HG03439 (cell line): ENCODE data around the gene PPY.
"Not testable (repeated sequence)": the region's sequence is repeated elsewhere in the genome, so short reads cannot be mapped to it uniquely, and the experiment has no call there.

Source experiments
- ATAC-seq: cut with Tn5 transposase; IDR thresholded peaks from one replicate; pipeline ENCODE4 v1.9.1; 2021; ENCODE audit warnings: mild to moderate bottlenecking, moderate library complexity; ENCODE audit not compliant: unreplicated experiment

PPY gene

DNA sequence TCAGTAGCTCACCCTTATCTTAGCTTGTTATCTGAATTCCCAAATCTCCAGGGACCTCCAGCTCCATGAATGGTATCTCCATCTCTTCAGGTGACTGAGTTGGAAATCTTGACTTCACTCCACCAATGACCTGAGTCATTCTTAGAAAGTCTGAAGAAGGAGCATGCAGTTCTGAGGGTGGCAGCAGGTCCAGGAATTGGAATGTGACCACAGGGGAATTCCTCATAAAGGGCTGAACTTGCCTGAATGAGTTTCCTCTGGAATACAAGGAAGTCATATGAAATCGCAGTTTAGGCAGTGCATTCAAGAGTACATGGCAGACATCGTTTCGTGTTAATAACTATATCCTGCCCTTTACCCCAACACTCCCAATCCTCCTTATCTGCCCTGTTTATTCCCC is 24.0 kb upstream of the PPY start:
- no peak for ATAC-seq

DNA sequence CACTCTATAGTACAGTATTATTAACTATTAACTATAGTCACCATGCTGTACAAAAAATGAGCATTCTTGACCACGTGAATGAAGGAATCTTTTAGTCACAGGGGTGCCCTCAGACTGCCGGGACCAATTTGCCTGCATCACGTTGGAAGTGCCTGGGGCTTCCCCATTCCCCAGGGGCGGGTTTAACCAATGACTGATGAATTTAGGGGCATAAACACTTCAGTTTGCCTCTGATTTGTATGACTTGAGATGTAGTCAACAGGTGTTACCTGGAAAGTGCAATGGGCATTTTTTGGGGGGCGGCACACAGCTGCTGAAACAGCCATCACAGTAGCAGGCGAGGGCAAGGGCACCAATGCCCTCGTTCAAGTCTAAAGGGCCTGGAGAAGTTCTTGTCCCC is 20.2 kb upstream of the PPY start:
- ATAC-seq = no peak

DNA sequence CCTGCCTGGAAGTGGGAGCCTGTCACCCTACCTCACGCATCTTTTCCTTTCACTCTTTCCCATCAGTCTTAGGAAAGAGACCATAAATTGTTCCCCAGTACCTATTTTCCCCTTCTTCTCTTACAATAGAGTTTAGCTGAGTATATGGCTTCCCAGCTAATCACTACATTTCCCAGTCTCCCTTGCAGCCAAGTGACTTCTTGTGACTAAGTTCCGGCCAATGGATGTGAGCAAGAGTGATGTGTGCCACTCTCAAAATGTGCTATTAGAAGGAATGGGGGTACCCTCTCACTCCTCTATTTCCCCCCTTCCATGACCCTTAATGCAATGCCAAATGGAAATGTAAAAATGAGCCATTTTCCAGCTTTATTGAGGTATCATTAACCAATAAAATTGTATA is 19.7 kb upstream of the PPY start:
- ATAC-seq = no peak

GRCh38 chr17:43961292-43961691 is 19.0 kb upstream of the PPY start:
- not testable (repeated sequence) for ATAC-seq

GRCh38 chr17:43958748-43959352 is 16.6 kb upstream of the PPY start:
- ATAC-seq = no peak

DNA sequence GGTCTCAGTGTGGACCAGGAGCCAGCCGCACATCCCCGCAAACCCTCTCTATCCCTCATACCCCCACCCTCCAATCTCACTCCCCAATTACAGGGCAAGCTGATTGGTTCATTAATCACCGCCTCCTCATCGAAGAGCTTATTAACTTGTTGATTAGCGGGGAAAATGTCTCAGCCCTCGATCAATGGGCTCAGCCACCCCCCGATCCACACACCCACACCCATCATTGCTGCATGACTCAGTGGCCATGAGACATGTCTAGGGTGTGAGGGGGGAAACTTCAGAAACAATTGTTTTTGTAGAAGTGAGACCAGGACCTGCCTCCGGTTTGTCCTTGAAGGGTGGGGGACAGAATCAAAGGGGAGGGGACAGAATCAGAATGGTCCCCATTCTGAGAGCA is 13.9 kb upstream of the PPY start:
- no peak for ATAC-seq

GRCh38 chr17:43953746-43954145 is 11.5 kb upstream of the PPY start, which contains the start of gene PYY:
Gene PYY, minus strand, starts transcription at chr17:43953940. Its CDS starts 457 bp downstream, at chr17:43953483.
- no peak for ATAC-seq

DNA sequence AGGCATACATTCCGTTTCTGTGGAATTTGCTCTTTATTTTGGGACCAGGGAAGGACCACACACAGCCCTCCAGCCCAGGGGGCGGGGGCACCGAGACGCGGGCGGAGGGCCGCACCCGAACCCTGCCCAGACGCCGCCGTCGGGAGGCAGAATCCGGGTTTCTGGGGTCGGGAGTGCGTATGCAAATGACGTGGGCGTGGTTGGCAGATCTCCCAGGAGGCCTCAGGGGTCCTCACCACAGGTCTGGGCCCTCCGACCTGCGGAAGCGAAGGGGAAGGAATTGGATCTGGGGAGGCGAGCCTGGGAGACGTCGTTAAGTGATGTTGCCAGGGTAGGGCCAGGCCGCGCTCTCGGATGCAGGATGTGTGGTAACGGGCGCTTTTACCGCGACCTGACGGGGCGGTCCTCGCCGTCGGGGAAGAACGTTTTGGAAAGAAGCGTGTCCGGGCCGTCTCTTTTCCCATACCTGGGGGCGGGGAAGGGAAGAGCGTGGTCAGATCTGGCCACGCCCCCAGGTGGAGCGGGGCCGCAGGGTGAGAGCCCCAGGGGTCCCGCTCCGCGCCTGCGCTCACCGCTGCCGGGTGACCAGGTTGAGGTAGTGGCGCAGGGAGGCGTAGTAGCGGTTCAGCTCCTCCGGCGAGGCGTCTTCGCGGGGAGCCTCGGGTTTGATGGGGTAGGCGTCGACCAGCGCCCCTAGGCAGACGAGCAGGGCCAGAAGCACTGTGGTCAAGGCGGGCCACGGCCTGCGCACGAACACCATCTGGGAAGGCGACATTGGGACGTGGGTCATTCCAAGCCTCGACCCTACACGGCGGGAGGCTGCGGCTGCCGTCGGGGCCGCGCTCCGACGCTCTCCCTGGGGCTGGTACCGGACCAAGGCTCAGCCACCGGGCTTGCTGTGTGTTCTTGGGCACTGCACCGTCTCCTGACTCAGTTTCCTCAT is 10.7 kb upstream of the PPY start:
- ATAC-seq = no peak

DNA sequence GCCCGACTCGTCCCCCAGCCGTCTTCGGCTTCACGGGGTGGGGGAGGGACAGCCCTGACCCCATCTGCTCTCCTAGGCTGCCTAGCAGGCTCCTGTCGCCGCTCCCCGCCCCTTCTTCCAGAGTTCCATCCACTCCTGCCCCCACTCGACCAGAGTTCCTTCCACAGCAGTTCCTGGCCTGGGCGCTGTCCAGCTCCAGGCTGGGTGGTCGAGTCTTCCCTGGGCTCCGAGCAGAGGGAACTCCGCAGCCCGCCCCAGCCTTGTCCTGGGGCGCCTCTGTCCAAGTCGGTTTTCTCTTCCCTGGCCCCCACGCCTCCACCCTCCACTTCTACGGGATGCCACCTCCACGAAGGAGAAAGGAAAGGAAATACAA is 10.1 kb upstream of the PPY start:
- ATAC-seq = no peak

DNA sequence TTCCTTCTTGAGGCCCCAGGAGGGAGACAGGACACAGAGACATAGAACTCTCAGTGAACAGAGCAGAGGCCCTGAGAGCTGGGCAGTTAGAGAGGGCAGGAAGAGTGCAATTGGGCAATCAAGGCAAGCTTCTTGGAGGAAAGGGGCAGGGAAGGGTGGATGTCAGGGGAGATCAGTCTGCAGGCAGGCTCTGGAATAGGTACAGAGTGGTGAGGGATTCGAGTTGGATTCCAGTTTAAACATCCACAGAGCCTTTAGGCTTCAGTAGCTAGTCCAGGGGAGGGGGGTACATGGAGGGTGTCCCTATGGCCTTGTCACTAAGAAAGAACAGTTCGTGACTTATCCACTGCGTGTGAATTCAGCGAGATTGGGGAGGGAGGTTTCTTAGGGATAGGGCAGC is 9.5 kb upstream of the PPY start:
- no peak for ATAC-seq

DNA sequence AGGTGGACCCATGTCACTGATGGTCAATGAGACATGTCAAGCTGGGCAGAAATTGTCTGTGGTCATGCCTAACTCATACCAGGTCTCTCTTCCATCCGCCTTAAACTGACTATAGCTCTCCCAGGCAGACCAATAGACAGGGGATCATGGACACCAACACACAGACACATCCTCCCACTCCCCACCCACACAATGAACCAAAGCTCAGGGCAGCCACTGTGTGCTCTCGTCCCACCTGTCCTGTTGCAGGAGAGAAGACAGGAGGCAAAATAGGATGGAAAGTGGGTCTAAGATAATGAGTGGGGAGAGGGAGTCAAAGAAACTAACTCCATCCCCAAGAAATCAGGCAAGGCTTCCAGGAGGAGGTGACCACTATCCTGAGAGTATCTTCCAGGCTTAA is 8.3 kb upstream of the PPY start:
- no peak for ATAC-seq

DNA sequence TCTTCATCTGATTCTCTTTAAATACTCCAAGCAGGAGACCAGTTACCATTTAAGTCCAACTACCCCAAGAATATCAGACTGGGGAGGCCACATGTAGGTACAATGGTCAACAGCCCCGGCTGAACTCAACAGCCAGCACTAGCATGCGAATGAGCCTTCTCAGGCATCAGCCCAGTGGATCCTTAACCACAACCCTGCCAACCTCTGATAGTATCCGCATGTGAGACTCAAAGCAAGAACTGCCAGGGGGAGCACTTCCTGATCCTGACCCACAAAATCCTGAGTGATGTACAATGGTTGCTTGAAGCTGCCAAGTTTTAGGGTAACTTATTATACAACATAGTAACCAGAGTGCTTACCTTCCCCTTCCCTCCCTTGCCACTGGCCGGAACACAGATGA is 7.5 kb upstream of the PPY start:
- no peak for ATAC-seq

DNA sequence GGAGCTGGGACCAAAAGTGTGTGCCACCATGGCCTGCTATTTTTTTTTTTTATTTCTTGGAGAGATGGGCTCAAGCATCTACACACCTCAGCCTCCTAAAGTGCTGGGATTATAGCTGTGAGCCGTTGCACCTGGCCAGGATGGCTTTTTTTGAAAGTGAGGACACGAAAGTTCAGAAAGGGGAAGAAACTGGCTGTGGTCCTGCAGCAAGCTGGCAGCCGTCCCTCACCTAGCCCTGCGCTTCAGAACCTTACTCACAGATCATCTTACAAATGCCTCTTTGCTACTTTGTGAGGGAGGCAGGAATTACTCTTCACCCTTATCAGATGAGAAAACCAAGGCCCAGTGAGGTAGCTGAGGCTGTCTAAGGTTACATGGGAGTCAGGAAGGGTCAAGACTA is 4.5 kb upstream of the PPY start:
- ATAC-seq = no peak

DNA sequence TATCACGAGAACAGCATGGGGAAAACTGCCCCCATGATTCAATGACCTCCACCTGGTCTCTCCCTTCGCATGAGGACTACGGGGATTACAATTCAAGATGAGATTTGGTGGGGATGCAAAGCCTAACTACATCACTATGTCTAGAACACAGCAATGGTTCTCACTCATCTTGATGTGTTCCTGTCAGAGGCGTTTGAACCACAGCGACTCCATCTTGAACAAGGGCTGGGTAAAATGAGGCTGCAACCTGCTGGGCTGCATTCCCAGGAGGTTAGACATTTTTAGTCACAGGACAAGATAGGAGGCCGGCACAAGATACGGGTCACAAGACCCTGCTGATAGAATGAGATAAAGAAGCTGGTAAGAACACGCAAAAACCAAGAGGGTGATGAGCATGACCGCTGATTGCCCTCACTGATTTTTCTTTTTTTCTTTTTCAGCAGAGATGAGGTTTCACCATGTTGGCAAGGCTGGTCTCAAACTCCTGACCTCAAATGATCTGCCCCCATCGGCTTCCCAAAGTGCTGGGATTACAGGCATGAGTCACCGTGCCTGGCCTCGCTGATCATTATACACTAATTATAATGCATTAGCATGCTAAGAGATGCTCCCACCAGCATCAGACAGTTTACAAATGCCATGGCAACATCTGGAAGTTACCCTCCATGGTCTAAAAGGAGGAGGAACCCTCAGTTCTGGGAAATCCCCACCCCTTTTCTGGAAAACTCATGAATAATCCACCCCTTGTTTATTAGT is 3.0 kb upstream of the PPY start:
- no peak for ATAC-seq

- no peak for ATAC-seq
Observed at GRCh38 chr17:43940630-43941029, 1.6 kb downstream of the PPY start.

- no peak for ATAC-seq
Observed at GRCh38 chr17:43939886-43940285, 2.4 kb downstream of the PPY start.

GRCh38 chr17:43939452-43939851 is 2.8 kb downstream of the PPY start:
- ATAC-seq = not testable (repeated sequence)

DNA sequence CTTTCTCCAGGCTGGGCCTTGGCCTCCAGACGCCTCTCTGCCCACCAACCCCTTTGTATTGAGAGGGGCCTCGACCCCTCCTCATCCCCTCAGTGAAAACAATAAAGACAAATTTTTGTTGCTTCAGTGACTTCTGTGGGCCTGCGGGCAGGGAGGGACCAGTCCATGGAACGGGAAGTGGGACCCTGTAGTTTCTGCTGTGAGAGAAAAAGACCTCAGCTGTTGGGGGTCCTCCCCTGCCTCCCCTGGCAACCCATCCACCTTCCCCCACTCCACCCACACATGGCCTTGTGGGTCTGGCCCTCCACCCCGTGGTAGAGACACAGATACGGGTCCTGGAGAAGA is 3.5 kb downstream of the PPY start:
- no peak for ATAC-seq

- no peak for ATAC-seq
Observed at GRCh38 chr17:43936434-43936833, 5.8 kb downstream of the PPY start.

DNA sequence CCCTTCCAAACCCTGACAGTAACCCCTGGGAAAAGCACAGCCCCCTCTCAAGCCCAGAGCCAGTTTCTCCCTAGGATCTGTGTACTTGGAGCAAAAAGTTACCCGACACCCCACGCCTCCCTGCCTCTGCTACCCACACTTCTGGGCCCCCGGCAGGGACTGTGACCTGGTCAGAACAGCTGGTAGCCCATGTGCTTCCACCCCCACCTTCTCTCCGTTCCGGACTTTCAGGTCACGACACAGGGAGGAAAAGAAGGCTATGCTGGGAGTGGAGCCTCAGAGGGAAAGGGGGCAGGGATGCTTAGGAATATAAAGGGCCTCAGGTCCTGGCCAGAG is 6.4 kb downstream of the PPY start:
- ATAC-seq = no peak

DNA sequence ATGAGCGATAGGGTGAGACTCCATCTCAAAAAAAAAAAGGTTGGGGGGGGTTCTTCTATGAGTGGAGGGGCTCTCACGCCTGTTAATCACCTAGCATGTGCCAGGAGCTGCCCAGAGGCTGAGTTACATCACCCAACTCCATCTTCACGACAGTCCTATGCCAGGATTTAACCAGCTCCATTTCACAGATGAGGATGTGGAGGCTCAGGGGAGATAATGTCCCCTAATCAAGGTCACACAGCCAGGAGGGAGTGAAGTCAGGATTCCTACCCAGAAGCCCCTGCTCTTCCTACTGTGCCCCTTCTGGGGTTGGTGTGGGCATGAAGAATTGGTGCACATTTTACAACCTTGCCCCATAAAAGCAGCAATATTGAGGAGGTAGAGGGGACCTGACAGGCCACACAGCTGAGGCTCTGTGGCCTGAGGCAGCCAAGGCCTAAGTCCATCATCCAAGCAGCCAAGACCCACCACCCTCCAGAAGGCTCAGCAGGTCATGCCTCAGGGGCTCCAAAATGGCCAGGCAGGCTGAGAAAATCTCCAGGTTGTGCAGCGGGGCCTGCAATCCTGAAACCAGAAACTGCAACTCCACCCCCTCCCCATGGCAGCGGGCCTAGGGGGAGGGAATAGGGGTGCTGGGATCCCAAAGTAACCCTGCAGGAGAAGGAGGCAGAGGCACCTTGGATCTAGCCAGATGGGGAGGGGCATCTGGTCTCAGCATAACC is 6.9 kb downstream of the PPY start:
- ATAC-seq = no peak
